GM19395 (cell line): ENCODE data around the gene ANKRD49.
A peak's percentile ranks its signal among the peaks of the same experiment; 100 is the strongest.
"Not testable (repeated sequence)": the region's sequence is repeated elsewhere in the genome, so short reads cannot be mapped to it uniquely, and the experiment has no call there.

Experiments used
- ATAC-seq: cut with Tn5 transposase; IDR thresholded peaks from one replicate; pipeline ENCODE4 v1.9.1; 2021; ENCODE audit warnings: mild to moderate bottlenecking, moderate library complexity; ENCODE audit not compliant: unreplicated experiment

The ANKRD49 gene

GRCh38 chr11:94506513-94506912 is 12.7 kb downstream of the ANKRD49 start:
- ATAC-seq, result not testable (repeated sequence)

GRCh38 chr11:94507485-94507884 is 13.7 kb downstream of the ANKRD49 start:
- ATAC-seq, result no peak

GRCh38 chr11:94511932-94512781 is 18.4 kb downstream of the ANKRD49 start, which contains the start of gene C11orf97:
TSS of gene C11orf97 (plus strand) at chr11:94512461. CDS start at chr11:94512529, 68 bp downstream.
- ATAC-seq, result peak; percentile 81

GRCh38 chr11:94513091-94513490 is 19.3 kb downstream of the ANKRD49 start:
- no peak for ATAC-seq

GRCh38 chr11:94515398-94515797 is 21.6 kb downstream of the ANKRD49 start:
- ATAC-seq, result no peak

GRCh38 chr11:94516725-94517124 is 22.9 kb downstream of the ANKRD49 start:
- no peak for ATAC-seq

GRCh38 chr11:94518300-94518699 is 24.5 kb downstream of the ANKRD49 start:
- no peak for ATAC-seq

GRCh38 chr11:94519478-94520084 is 25.8 kb downstream of the ANKRD49 start:
- ATAC-seq, result peak; percentile 48

GRCh38 chr11:94521684-94522083 is 27.9 kb downstream of the ANKRD49 start:
- peak; percentile 55 for ATAC-seq

GRCh38 chr11:94524341-94524740 is 30.6 kb downstream of the ANKRD49 start:
- no peak for ATAC-seq

GRCh38 chr11:94525546-94526324 is 32.0 kb downstream of the ANKRD49 start:
- no peak for ATAC-seq

GRCh38 chr11:94526645-94527438 is 33.1 kb downstream of the ANKRD49 start:
- ATAC-seq, result no peak

GRCh38 chr11:94528551-94528950 is 34.8 kb downstream of the ANKRD49 start:
- ATAC-seq, result no peak

- ATAC-seq, result no peak
These were observed 38.4 kb downstream of the ANKRD49 start for GRCh38 chr11:94532211-94532610.

GRCh38 chr11:94533206-94533605 is 39.4 kb downstream of the ANKRD49 start:
- ATAC-seq, result no peak

GRCh38 chr11:94533696-94534630 is 40.2 kb downstream of the ANKRD49 start:
- no peak for ATAC-seq

GRCh38 chr11:94536386-94536785 is 42.6 kb downstream of the ANKRD49 start:
- no peak for ATAC-seq

- no peak for ATAC-seq
These were observed 43.3 kb downstream of the ANKRD49 start for GRCh38 chr11:94537031-94537600.

GRCh38 chr11:94539420-94539819 is 45.6 kb downstream of the ANKRD49 start:
- ATAC-seq, result no peak
